ENCODE measurements around the gene TCTN2.

The TCTN2 gene

GRCh38 chr12:123749355-123749754 lies 78.4 kb downstream of the TCTN2 start:
- no peak for DNase-seq (ENCODE audit: extremely low read depth, low read depth)
- no peak for TF ChIP-seq CTCF (IDR thresholded peaks at IDR 0.05; ENCODE audit: low read depth, low read length)

- TF ChIP-seq CTCF (IDR thresholded peaks at IDR 0.05; ENCODE audit: low read depth, low read length): no peak
- DNase-seq (ENCODE audit: extremely low read depth, low read depth): no peak
These were observed 79.3 kb downstream of the TCTN2 start for GRCh38 chr12:123750159-123750656.

GRCh38 chr12:123752046-123752445 lies 81.1 kb downstream of the TCTN2 start:
- TF ChIP-seq CTCF (IDR thresholded peaks at IDR 0.05; ENCODE audit: low read depth, low read length): no peak
- no peak for DNase-seq (ENCODE audit: extremely low read depth, low read depth)

GRCh38 chr12:123754041-123754772 lies 83.3 kb downstream of the TCTN2 start:
- TF ChIP-seq CTCF (IDR thresholded peaks at IDR 0.05; ENCODE audit: low read depth, low read length): no peak
- no peak for DNase-seq (ENCODE audit: extremely low read depth, low read depth)

GRCh38 chr12:123757561-123757960 lies 86.6 kb downstream of the TCTN2 start:
- TF ChIP-seq CTCF (IDR thresholded peaks at IDR 0.05; ENCODE audit: low read depth, low read length): no peak
- DNase-seq (ENCODE audit: extremely low read depth, low read depth): peak; percentile 25

Measured in AG09319 (cell line).